Posterior cingulate gyrus (tissue), 11 donors: ENCODE measurements around the gene LEPR.
"Not testable (repeated sequence)": the region's sequence is repeated elsewhere in the genome, so short reads cannot be mapped to it uniquely, and the experiment has no call there.

ENCODE experiments used
- DNase-seq, 10 donors: peaks; one replicate each; pipeline versions ENCODE4 v3.0.0 to v3.0.0-alpha.2; 2020 to 2021; ENCODE audit warnings: mixed read lengths in 3 of 10
- intact Hi-C: fragments of 100-400 bp; cut with DNase I; formaldehyde crosslinking; loops from one replicate; pipeline ENCODE4 v1.15.1; 2023

The LEPR gene

GRCh38 chr1:65432918-65433317 lies 12.4 kb downstream of the LEPR start:
- intact Hi-C loops, result no loop called here
- DNase-seq, result no peak

- intact Hi-C loops, result no loop called here
- no peak for DNase-seq
Observed at GRCh38 chr1:65434255-65434654, 13.8 kb downstream of the LEPR start.

- intact Hi-C loops, result no loop called here
- DNase-seq, result no peak
Observed at GRCh38 chr1:65434760-65435159, 14.3 kb downstream of the LEPR start.

- intact Hi-C loops, result no loop called here
- no peak for DNase-seq
Observed at GRCh38 chr1:65435987-65436386, 15.5 kb downstream of the LEPR start.

- intact Hi-C loops, result no loop called here
- no peak for DNase-seq
Observed at GRCh38 chr1:65437616-65438015, 17.1 kb downstream of the LEPR start.

- intact Hi-C loops, result loop anchor here (10.0 kb wide), 1 partner anchor 494 kb away; no protein-coding TSS in a partner anchor
- DNase-seq, result peak in 1 of 10 donors; percentile 57
Observed at GRCh38 chr1:65440322-65440900, 19.9 kb downstream of the LEPR start.

- intact Hi-C loops, result loop anchor here (10.0 kb wide), 1 partner anchor 494 kb away; no protein-coding TSS in a partner anchor
- DNase-seq, result no peak
Observed at GRCh38 chr1:65440915-65441314, 20.4 kb downstream of the LEPR start.

GRCh38 chr1:65441464-65441863 lies 21.0 kb downstream of the LEPR start:
- intact Hi-C loops, result loop anchor here (10.0 kb wide), 1 partner anchor 493 kb away; no protein-coding TSS in a partner anchor

GRCh38 chr1:65442442-65442841 lies 22.0 kb downstream of the LEPR start:
- intact Hi-C loops, result loop anchor here (10.0 kb wide), 1 partner anchor 492 kb away; no protein-coding TSS in a partner anchor
- no peak for DNase-seq

More at GRCh38 chr1:65441464-65441863, 21.0 kb downstream of the LEPR start:
- DNase-seq, result no peak

GRCh38 chr1:65443647-65444046 lies 23.2 kb downstream of the LEPR start:
- intact Hi-C loops, result loop anchor here (10.0 kb wide), 1 partner anchor 491 kb away; no protein-coding TSS in a partner anchor
- DNase-seq, result no peak

- intact Hi-C loops, result loop anchor here (10.0 kb wide), 1 partner anchor 491 kb away; no protein-coding TSS in a partner anchor
Observed at GRCh38 chr1:65444128-65444640, 23.7 kb downstream of the LEPR start.

GRCh38 chr1:65445837-65446236 lies 25.4 kb downstream of the LEPR start:
- intact Hi-C loops, result loop anchor here (10.0 kb wide), 1 partner anchor 489 kb away; no protein-coding TSS in a partner anchor
- no peak for DNase-seq

More at GRCh38 chr1:65444128-65444640, 23.7 kb downstream of the LEPR start:
- DNase-seq, result no peak

- intact Hi-C loops, result loop anchor here (10.0 kb wide), 1 partner anchor 485 kb away; no protein-coding TSS in a partner anchor
- peak in 1 of 10 donors; percentile 63 for DNase-seq
Observed at GRCh38 chr1:65449214-65449823, 28.9 kb downstream of the LEPR start.

- intact Hi-C loops, DNase-seq: not testable (repeated sequence)
Observed at GRCh38 chr1:65455678-65456077, 35.2 kb downstream of the LEPR start.

GRCh38 chr1:65456481-65456880 lies 36.0 kb downstream of the LEPR start:
- intact Hi-C loops, result no loop called here
- no peak for DNase-seq

GRCh38 chr1:65457868-65458267 lies 37.4 kb downstream of the LEPR start:
- intact Hi-C loops, result no loop called here
- no peak for DNase-seq

- DNase-seq, result no peak
- intact Hi-C loops, result no loop called here
Observed at GRCh38 chr1:65458730-65459396, 38.4 kb downstream of the LEPR start.

- intact Hi-C loops, result no loop called here
- no peak for DNase-seq
Observed at GRCh38 chr1:65459397-65459768, 38.9 kb downstream of the LEPR start.

- DNase-seq, intact Hi-C loops: not testable (repeated sequence)
Observed at GRCh38 chr1:65465837-65466236, 45.4 kb downstream of the LEPR start.

- intact Hi-C loops, result no loop called here
- peak in 1 of 10 donors; percentile 70 for DNase-seq
Observed at GRCh38 chr1:65467536-65467935, 47.1 kb downstream of the LEPR start.
